ENCODE results near the gene PCDHGA1. TPM values are rescaled to one million over a fixed set of nuclear protein-coding genes. Genes with fewer than 3 reads are reported as not detected.

Gene PCDHGA1
- total RNA-seq, 1 donor from 2014 or later = under 0.01 TPM

- no peak for DNase-seq (ENCODE audit: low read depth)
- Histone ChIP-seq H3K4me3 (ENCODE audit: low read depth, low read length) (no peak overlapping the region), H3K27me3 (ENCODE audit: control insufficient read depth, insufficient read depth, low read length) (no peaks in the 10 kb centered on the region), H3K36me3 (ENCODE audit: control insufficient read depth, insufficient read depth, low read length) (peaks cover 8% of the 10 kb centered on the region)
- no peak for FAIRE-seq
- TF ChIP-seq CTCF (IDR thresholded peaks at IDR 0.05; ENCODE audit: insufficient read depth, low read length, severe bottlenecking) = no peak
Measured at GRCh38 chr5:141516672-141517025, 186.3 kb downstream of the PCDHGA1 start.

GRCh38 chr5:141517312-141517711 lies 187.0 kb downstream of the PCDHGA1 start:
- FAIRE-seq (no peak), DNase-seq (ENCODE audit: low read depth) (no peak)
- Histone ChIP-seq H3K36me3 (ENCODE audit: control insufficient read depth, insufficient read depth, low read length) (peaks cover 8% of the 10 kb centered on the region), H3K4me3 (ENCODE audit: low read depth, low read length) (no peak overlapping the region), H3K27me3 (ENCODE audit: control insufficient read depth, insufficient read depth, low read length) (no peaks in the 10 kb centered on the region)
- no peak for TF ChIP-seq CTCF (IDR thresholded peaks at IDR 0.05; ENCODE audit: insufficient read depth, low read length, severe bottlenecking)

GRCh38 chr5:141517880-141518617 lies 187.7 kb downstream of the PCDHGA1 start:
- Histone ChIP-seq H3K4me3 (ENCODE audit: low read depth, low read length) (no peak overlapping the region), H3K36me3 (ENCODE audit: control insufficient read depth, insufficient read depth, low read length) (peaks cover 11% of the 10 kb centered on the region), H3K27me3 (ENCODE audit: control insufficient read depth, insufficient read depth, low read length) (no peaks in the 10 kb centered on the region)
- FAIRE-seq (no peak), DNase-seq (ENCODE audit: low read depth) (no peak)
- TF ChIP-seq CTCF (IDR thresholded peaks at IDR 0.05; ENCODE audit: insufficient read depth, low read length, severe bottlenecking) = no peak

GRCh38 chr5:141518618-141519015 lies 188.3 kb downstream of the PCDHGA1 start:
- FAIRE-seq (no peak), DNase-seq (ENCODE audit: low read depth) (no peak)
- Histone ChIP-seq H3K27me3 (ENCODE audit: control insufficient read depth, insufficient read depth, low read length) (no peaks in the 10 kb centered on the region), H3K36me3 (ENCODE audit: control insufficient read depth, insufficient read depth, low read length) (peaks cover 13% of the 10 kb centered on the region), H3K4me3 (ENCODE audit: low read depth, low read length) (no peak overlapping the region)
- no peak for TF ChIP-seq CTCF (IDR thresholded peaks at IDR 0.05; ENCODE audit: insufficient read depth, low read length, severe bottlenecking)

- Histone ChIP-seq H3K36me3 (ENCODE audit: control insufficient read depth, insufficient read depth, low read length) (peaks cover 20% of the 10 kb centered on the region), H3K4me3 (ENCODE audit: low read depth, low read length) (no peak overlapping the region), H3K27me3 (ENCODE audit: control insufficient read depth, insufficient read depth, low read length) (no peaks in the 10 kb centered on the region)
- DNase-seq (ENCODE audit: low read depth) (peak; percentile 73), FAIRE-seq (no peak)
- TF ChIP-seq CTCF (IDR thresholded peaks at IDR 0.05; ENCODE audit: insufficient read depth, low read length, severe bottlenecking) = no peak
Measured at GRCh38 chr5:141519605-141520565, 189.6 kb downstream of the PCDHGA1 start.

Data from bronchial epithelial cell (primary cell).